H1 (cell line): ENCODE data around the gene KCNMB2. TPM values are rescaled to one million over a fixed set of nuclear protein-coding genes. Genes with fewer than 3 reads are reported as not detected.

Experiments
- CTCF ChIA-PET: fragments of 300-600 bp; sonication (Branson Sonifier 250); formaldehyde crosslinking; loops from one replicate; lab custom pipeline; 2021; ENCODE audit not compliant: partially characterized antibody; lab: Charles Lee
- POLR2A ChIA-PET: fragments of 300-600 bp; sonication (Branson Sonifier 250); formaldehyde crosslinking; loops from one replicate; lab custom pipeline; 2021; ENCODE audit warnings: inconsistent platforms; ENCODE audit not compliant: partially characterized antibody; lab: Charles Lee
- DNase-seq, 2 experiments: peaks; one replicate each; pipeline versions ENCODE4 v3.0.0 to v3.0.0-alpha.2; 2010 to 2022; ENCODE audit warnings: low spot score in 2 of 2, low read depth in 1 of 2, mixed read lengths in 1 of 2
- FAIRE-seq: peaks from 2 replicates; lab custom pipeline; 2011; peaks lifted over from hg19 to GRCh38; lab: Jason Lieb, UNC
- H2AFZ ChIP-seq: 2 replicates; pipeline ENCODE4 v1.8.1; 2012; ENCODE audit warnings: low read length, inconsistent platforms
- H2AK5ac ChIP-seq: 2 replicates; pipeline ENCODE4 v1.6.1; 2013; ENCODE audit warnings: low read depth, low read length
- H2BK120ac ChIP-seq: replicated peaks from 2 replicates; pipeline ENCODE3; 2013; ENCODE audit warnings: low read depth, low read length, inconsistent platforms
- H2BK12ac ChIP-seq: 2 replicates; pipeline ENCODE4 v1.6.1; 2013; ENCODE audit warnings: low read depth, low read length
- H2BK15ac ChIP-seq: 2 replicates; pipeline ENCODE4 v1.6.1; 2013; ENCODE audit warnings: low read length
- H2BK20ac ChIP-seq: 2 replicates; pipeline ENCODE4 v1.6.1; 2013; ENCODE audit warnings: low read length
- H2BK5ac ChIP-seq: 2 replicates; pipeline ENCODE4 v1.6.1; 2013; ENCODE audit warnings: low read depth, low read length
- H3K14ac ChIP-seq: 2 replicates; pipeline ENCODE4 v1.6.1; 2013; ENCODE audit warnings: inconsistent platforms; ENCODE audit not compliant: insufficient read length
- H3K18ac ChIP-seq: 2 replicates; pipeline ENCODE4 v1.6.1; 2013; ENCODE audit warnings: low read length; ENCODE audit errors: extremely low read depth
- H3K23ac ChIP-seq: 2 replicates; pipeline ENCODE4 v1.6.1; 2013; ENCODE audit warnings: inconsistent platforms; ENCODE audit not compliant: insufficient read length
- H3K23me2 ChIP-seq: 2 replicates; pipeline ENCODE4 v1.6.1; 2013; ENCODE audit warnings: low read depth, low read length
- H3K27ac ChIP-seq: 2 replicates; pipeline ENCODE4 v1.6.1; 2011; ENCODE audit warnings: low read depth, low read length, inconsistent platforms
- H3K27me3 ChIP-seq, 4 experiments: replicated peaks in 1 of 4; 1 replicate in 1 of 4; 2 replicates in 3 of 4; pipeline versions ENCODE4 v1.6.1 to v1.8.1; 2011 to 2013; ENCODE audit warnings: low read length in 3 of 4, mild to moderate bottlenecking in 3 of 4, inconsistent platforms in 2 of 4, mixed read lengths in 2 of 4, moderate library complexity in 1 of 4; ENCODE audit not compliant: control insufficient read depth in 3 of 4, insufficient read depth in 3 of 4; ENCODE audit errors: extremely low read depth in 1 of 4
- H3K36me3 ChIP-seq, 4 experiments: 2 replicates each; pipeline versions ENCODE4 v1.6.1 to v1.8.1; 2011 to 2013; ENCODE audit warnings: mild to moderate bottlenecking in 4 of 4, low read length in 3 of 4, moderate library complexity in 2 of 4, control low read depth in 1 of 4, inconsistent platforms in 1 of 4; ENCODE audit not compliant: insufficient read depth in 4 of 4, control insufficient read depth in 2 of 4
- H3K4ac ChIP-seq: replicated peaks from 2 replicates; pipeline ENCODE3; 2013; ENCODE audit warnings: low read length, low read depth, mixed read lengths, inconsistent platforms; ENCODE audit not compliant: insufficient read length
- H3K4me1 ChIP-seq, 4 experiments: replicated peaks in 1 of 4; 1 replicate in 1 of 4; 2 replicates in 3 of 4; pipeline versions ENCODE4 v1.6.1 to v1.8.1; 2011 to 2013; ENCODE audit warnings: low read length in 3 of 4, inconsistent platforms in 2 of 4, mixed read lengths in 1 of 4; ENCODE audit not compliant: insufficient read depth in 4 of 4, control insufficient read depth in 3 of 4
- H3K4me2 ChIP-seq, 2 experiments: 2 replicates each; pipeline versions ENCODE4 v1.6.1 to v1.8.1; 2011 to 2013; ENCODE audit warnings: low read depth in 2 of 2, low read length in 2 of 2, control low read depth in 1 of 2, inconsistent platforms in 1 of 2, mild to moderate bottlenecking in 1 of 2; ENCODE audit not compliant: insufficient read depth in 1 of 2
- H3K4me3 ChIP-seq, 4 experiments: fragments of 200-600, 300-600 bp in 1 of 4; sonication (generic), shearing (Covaris generic), sonication (Bioruptor Twin) in 1 of 4; 2 replicates each; pipeline versions ENCODE4 v1.5.1 to v1.8.1; 2011 to 2016; ENCODE audit warnings: low read length in 4 of 4, low read depth in 3 of 4, control low read depth in 2 of 4, inconsistent platforms in 2 of 4, mild to moderate bottlenecking in 2 of 4, mixed read lengths in 1 of 4, moderate library complexity in 1 of 4; ENCODE audit not compliant: insufficient read depth in 2 of 4; ENCODE audit errors: extremely low read depth in 1 of 4
- H3K56ac ChIP-seq: replicated peaks from 2 replicates; pipeline ENCODE3; 2013; ENCODE audit warnings: low read depth, mild to moderate bottlenecking, mixed read lengths, low read length, inconsistent platforms; ENCODE audit not compliant: insufficient read length
- H3K79me1 ChIP-seq: 2 replicates; pipeline ENCODE4 v1.6.1; 2013; ENCODE audit warnings: low read depth, low read length, control low read depth
- H3K79me2 ChIP-seq, 2 experiments: 2 replicates each; pipeline versions ENCODE4 v1.6.1 to v1.8.1; 2012 to 2013; ENCODE audit warnings: low read length in 2 of 2, mild to moderate bottlenecking in 2 of 2, inconsistent platforms in 1 of 2; ENCODE audit not compliant: insufficient read depth in 2 of 2, control insufficient read depth in 1 of 2
- H3K9ac ChIP-seq, 4 experiments: replicated peaks in 1 of 4; 1 replicate in 1 of 4; 2 replicates in 3 of 4; pipeline versions ENCODE4 v1.6.1 to v1.8.1; 2011 to 2013; ENCODE audit warnings: low read depth in 3 of 4, low read length in 3 of 4, control low read depth in 2 of 4, mild to moderate bottlenecking in 2 of 4, moderate library complexity in 2 of 4, inconsistent platforms in 1 of 4; ENCODE audit errors: extremely low read depth in 1 of 4
- H3K9me3 ChIP-seq, 2 experiments: 2 replicates each; pipeline versions ENCODE4 v1.6.1 to v1.8.1; 2012 to 2013; ENCODE audit warnings: mild to moderate bottlenecking in 2 of 2, moderate library complexity in 2 of 2, control low read depth in 1 of 2, inconsistent platforms in 1 of 2, low read depth in 1 of 2, low read length in 1 of 2, mixed read lengths in 1 of 2; ENCODE audit not compliant: insufficient read depth in 2 of 2
- H4K20me1 ChIP-seq, 2 experiments: replicated peaks in 1 of 2; 2 replicates each; pipeline versions ENCODE3 to v1.8.1; 2011 to 2013; ENCODE audit warnings: inconsistent platforms in 2 of 2, low read length in 2 of 2, mild to moderate bottlenecking in 1 of 2; ENCODE audit not compliant: insufficient read depth in 2 of 2, control insufficient read depth in 1 of 2
- H4K5ac ChIP-seq: 2 replicates; pipeline ENCODE4 v1.6.1; 2013; ENCODE audit warnings: low read length, low read depth, mixed read lengths, inconsistent platforms; ENCODE audit not compliant: insufficient read length
- H4K8ac ChIP-seq: 2 replicates; pipeline ENCODE4 v1.8.0; 2013; ENCODE audit warnings: mild to moderate bottlenecking, moderate library complexity, low read length, inconsistent platforms; ENCODE audit not compliant: insufficient read depth; ENCODE audit errors: extremely low read depth
- H4K91ac ChIP-seq: replicated peaks from 2 replicates; pipeline ENCODE3; 2013; ENCODE audit warnings: low read length, mixed read lengths, inconsistent platforms; ENCODE audit not compliant: insufficient read length
- BACH1 ChIP-seq: IDR thresholded peaks from 2 replicates; pipeline ENCODE4 v1.6.1; 2012; ENCODE audit warnings: low read length, improper control_type of control experiment
- CBX8 ChIP-seq: fragments of 300-800, 300-1000 bp; sonication (generic); IDR thresholded peaks from 2 replicates; pipeline ENCODE4 v1.7.1; 2016; ENCODE audit warnings: low read depth, low read length, borderline replicate concordance
- YY1 ChIP-seq: IDR thresholded peaks from 2 replicates; pipeline ENCODE4 v1.6.1; 2011; ENCODE audit warnings: low read depth, mild to moderate bottlenecking, low read length
- WGBS, 2 experiments: shearing (Covaris generic) in 1 of 2; methylation state at CpG; one replicate each; pipeline versions ENCODE4 v1.1.6 to v1.1.7; 2013 to 2015; ENCODE audit warnings: low lambda C conversion rate in 2 of 2, mixed read lengths in 2 of 2, inconsistent platforms in 1 of 2, low coverage in 1 of 2, missing lambda C conversion rate in 1 of 2; ENCODE audit not compliant: insufficient replicate concordance in 2 of 2, insufficient coverage in 1 of 2, insufficient read length in 1 of 2; ENCODE audit errors: extremely low coverage in 1 of 2, missing lambda C conversion rate in 1 of 2; 5-methylcytosine and 5-hydroxymethylcytosine counted together
- polyA plus RNA-seq, 7 experiments: library from polyadenylated mRNA; depleted of rRNA in 3 of 7; stranded (reverse) in 5 of 7; unstranded in 2 of 7; fragments of >200 nt in 5 of 7; fragments of 200-250 nt in 2 of 7; gene quantifications; 1 replicate in 5 of 7; 2 replicates in 1 of 7; 4 replicates in 1 of 7; pipeline versions ENCODE4 v1.2.1 to v1.2.3, GENCODE V29; 2011 to 2013; ENCODE audit warnings: missing spikeins in 2 of 7, mixed read lengths in 2 of 7
- total RNA-seq: library from RNA; stranded (reverse); fragmentation: NEBNext Ultra II Directional; extraction: Animal tissue kit (Norgen Biotek cat#: 25700); gene quantifications from 2 replicates; pipeline ENCODE4 v1.2.1, GENCODE V29; 2021

Gene KCNMB2
- total and polyA plus RNA-seq, 2 of the 8 experiments (the other 6 are each of a cell fraction or from before 2014, with no cell fraction given): not detected

DNA sequence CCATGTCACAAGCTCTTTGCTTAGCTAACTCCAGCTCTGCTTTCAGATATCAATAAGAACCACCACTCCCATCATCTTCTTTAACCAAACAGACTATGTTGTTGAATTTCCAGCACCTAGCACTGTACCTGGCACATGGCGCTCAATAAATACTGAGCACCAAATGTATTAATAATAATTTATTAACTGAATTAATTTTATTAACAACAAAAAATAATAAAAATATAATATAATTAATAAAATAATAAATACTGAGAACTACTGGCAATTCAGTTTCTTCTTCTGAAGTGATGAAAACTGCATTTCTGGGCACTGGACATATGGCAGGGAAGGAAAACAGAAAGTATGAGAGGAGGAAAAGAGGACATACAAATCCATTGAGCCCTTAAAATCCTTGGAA lies 271.5 kb downstream of the KCNMB2 start:
- no peak overlapping the region for H2BK120ac ChIP-seq
- H3K4ac ChIP-seq: no peak overlapping the region
- no peak overlapping the region for H3K56ac ChIP-seq
- H3K4me3 ChIP-seq: no peak overlapping the region
- H3K27me3 ChIP-seq: peaks cover 0 to 2% (median 0%) of the 10 kb centered on the region in 4 experiments; a peak in 1 of 7 replicates
- no peak for FAIRE-seq
- H3K18ac ChIP-seq: no peak overlapping the region
- H4K8ac ChIP-seq: no peak overlapping the region
- 90% methylated on average over 1 of the region's 1 CpG; no CpG with 5 or more reads in 1 of the 2 experiments for WGBS, 2 experiments
- no peak overlapping the region for H3K23ac ChIP-seq
- H3K9ac ChIP-seq: no peak overlapping the region
- no peak for TF ChIP-seq YY1
- no peak for TF ChIP-seq BACH1
- no peak for TF ChIP-seq CBX8
- TF ChIP-seq, all 59 proteins: peak for 0
- Histone ChIP-seq H4K91ac (no peak overlapping the region), H3K23me2 (no peaks in the 10 kb centered on the region), H3K9me3 (no peaks in the 10 kb centered on the region), H3K79me1 (no peaks in the 10 kb centered on the region), H3K14ac (no peak overlapping the region), H2BK5ac (no peak overlapping the region), H2AK5ac (no peak overlapping the region), H4K20me1 (peaks cover 0 to 4% of the 10 kb centered on the region in 2 experiments), H2BK20ac (no peak overlapping the region), H2BK15ac (no peak overlapping the region), H3K4me2 (no peak overlapping the region), H3K79me2 (no peaks in the 10 kb centered on the region), H4K5ac (no peak overlapping the region), H3K27ac (no peak overlapping the region), H2BK12ac (no peak overlapping the region), H3K36me3 (no peaks in the 10 kb centered on the region), H2AFZ (no peak overlapping the region), H3K4me1 (peaks cover 0 to 5% (median 3%) of the 10 kb centered on the region in 4 experiments; a peak in 3 of 7 replicates)
- DNase-seq: no peak
- ChIA-PET CTCF (no interaction called here), POLR2A (no interaction called here)
